Non-pigmented ciliary epithelial cell (primary cell): Measurements from ENCODE around the gene CFAP73.
"Not testable (repeated sequence)": the region's sequence is repeated elsewhere in the genome, so short reads cannot be mapped to it uniquely, and the experiment has no call there.

Source experiments
- DNase-seq: peaks from one replicate; pipeline ENCODE4 v3.0.0-alpha.2; 2010; ENCODE audit warnings: low read depth

The CFAP73 gene

DNA sequence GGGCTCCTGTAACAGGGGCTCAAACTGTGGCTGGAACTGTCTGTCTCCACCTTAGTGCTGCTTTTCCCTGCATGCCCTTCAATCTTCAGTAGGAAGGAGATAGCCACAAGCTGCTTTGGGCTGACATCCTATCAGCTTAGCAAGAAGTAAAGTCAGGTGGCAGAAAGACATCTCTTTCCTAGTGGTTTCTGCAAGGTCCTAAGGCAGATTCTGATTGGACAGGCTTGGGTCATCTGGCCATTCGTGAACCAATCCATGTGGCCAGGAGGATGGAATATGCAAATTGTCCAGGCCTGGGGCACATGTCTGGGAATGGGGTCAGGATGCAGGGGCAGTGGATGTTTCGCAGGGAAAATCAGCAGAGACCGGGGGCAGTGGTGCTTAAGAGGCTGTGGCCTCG, 41.2 kb downstream of the CFAP73 start:
- DNase-seq, result no peak

DNA sequence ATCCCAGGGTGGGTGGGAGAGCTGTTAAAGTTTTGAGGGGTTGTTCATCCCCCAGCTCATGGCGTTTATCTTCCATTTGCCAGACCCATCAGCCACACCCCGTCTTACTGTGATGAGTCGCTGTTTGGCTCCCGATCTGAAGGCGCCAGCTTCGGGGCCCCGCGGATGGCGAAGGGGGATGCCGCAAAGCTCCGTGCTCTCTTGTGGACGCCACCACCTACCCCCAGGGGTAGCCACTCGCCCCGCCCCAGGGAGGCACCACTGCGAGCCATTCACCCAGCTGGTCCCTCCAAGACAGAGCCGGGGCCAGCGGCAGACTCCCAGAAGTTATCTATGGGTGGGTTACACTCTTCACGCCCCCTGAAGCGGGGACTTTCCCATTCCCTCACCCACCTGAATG, 41.7 kb downstream of the CFAP73 start:
- DNase-seq, result no peak

DNA sequence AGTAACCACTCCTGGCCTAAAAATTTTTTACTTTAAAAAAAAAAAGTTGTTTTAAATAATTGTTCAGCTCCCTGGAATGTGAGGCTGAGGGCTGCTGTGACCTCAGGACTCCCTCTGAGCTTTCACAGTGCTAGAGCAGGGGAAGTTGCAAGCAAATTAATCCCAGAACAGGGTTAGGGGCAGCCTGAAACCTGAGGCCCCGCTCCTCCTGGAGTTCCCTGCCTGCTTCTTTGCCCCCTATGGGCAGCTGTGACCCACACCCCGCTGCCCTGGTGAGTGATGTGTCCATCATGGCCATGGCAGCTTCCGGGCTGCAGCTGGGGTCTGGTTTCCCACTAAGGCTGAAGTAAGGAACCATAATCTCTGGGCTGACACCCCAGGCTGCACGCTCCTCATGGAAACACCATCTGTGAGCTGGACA, 45.5 kb downstream of the CFAP73 start:
- DNase-seq, result no peak

DNA sequence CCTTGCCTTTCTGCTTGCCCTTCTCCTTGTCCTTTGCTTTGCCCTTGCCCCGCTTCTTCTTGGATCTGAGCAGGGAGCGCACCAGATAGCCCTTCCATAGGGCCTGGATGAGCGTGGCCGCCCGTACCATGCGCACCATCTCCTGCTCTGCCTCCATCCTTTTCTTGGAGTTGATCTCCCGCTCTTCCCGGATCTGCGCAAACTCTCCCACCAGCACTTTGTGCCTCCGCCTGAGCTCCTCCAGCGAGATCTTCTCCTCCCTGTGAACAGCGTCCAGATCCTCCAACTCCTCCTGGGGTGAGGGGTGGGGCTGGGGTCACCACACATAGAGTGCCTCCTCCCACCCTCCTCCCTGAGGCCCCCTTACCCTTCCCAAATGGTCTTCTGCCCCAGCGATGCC, 46.1 kb downstream of the CFAP73 start:
- DNase-seq, result no peak

DNA sequence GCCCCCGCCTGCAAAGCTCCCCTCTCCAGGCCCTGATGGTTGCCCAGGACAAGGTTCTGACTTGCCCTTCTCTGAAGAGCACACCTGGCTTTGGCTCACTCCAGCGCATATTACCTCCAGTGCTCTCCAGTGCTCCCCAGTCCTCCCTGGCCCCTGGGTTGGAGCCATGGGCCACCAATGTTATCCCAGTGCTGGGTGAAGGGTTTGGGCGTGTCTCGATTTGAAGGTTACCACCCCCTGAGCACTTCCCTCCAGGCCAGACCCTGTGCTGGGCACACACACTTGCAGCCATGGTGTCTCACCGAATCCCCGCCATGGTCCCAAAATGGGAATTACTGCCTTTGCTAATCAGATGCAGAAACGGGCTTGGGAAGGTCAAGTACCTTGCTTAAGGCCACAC, 47.1 kb downstream of the CFAP73 start:
- DNase-seq, result no peak

DNA sequence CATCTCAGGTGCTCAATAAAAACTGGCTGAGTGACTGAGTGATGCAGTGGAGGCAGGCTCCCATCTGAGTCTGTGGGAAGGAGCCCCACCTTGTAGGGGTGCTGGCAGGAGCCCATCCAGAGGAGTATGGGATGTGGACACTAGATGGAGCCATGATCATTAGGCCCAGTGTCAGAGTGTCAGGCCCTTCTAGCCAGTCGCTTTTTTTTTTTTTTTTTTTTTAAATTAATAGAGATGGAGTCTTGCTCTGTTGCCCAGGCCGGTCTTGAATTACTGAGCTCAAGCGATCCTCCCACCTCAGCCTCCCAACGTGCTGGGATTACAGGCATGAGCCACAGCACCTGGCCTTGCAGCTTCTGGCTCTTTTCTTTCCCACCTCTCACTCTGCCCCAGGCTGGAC, 47.5 kb downstream of the CFAP73 start:
- no peak for DNase-seq

DNA sequence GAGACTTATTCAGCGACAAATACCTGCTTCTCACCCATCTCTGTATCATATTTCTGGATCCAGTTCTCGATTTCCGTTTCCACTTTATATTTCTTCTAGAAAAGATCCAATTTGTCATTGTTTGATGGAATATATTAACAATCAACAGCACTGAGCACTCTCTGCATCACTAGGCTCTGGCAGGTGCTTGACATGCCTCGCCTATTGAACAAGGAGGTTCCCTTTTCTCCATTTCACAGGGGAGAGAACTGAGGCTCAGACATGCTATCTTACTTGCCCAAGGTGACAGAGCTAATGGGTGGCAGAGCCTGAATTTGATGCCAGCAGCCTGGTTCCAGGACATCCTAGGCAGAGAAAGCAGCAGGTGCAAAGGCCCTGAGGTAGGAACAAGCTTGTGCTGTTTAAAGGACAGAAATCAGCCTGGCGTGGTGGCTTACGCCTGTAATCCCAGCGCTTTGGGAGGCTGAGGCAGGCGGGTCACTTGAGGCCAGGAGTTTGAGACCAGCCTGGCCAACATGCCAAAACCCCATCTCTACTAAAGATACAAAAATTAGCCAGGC, 48.1 kb downstream of the CFAP73 start:
- DNase-seq, result no peak

DNA sequence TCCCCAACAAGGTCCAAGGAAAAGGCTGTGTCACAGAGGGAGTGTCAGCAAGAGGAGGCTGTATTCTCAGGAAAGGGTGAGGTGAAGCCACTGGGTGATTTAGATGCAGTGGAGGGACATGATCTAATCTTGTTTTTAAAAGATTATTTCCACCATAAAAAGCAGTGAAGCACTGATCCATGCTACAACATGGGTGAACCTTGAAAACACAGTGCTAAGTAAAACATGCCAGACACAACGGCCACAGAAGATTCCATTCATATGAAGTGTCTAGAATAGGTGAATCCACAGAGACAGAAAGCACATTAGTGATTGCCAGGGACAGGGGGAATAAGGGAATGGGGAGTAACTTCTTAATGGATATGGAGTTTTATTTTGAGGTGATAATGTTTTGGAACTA, 48.8 kb downstream of the CFAP73 start:
- DNase-seq, result no peak

DNA sequence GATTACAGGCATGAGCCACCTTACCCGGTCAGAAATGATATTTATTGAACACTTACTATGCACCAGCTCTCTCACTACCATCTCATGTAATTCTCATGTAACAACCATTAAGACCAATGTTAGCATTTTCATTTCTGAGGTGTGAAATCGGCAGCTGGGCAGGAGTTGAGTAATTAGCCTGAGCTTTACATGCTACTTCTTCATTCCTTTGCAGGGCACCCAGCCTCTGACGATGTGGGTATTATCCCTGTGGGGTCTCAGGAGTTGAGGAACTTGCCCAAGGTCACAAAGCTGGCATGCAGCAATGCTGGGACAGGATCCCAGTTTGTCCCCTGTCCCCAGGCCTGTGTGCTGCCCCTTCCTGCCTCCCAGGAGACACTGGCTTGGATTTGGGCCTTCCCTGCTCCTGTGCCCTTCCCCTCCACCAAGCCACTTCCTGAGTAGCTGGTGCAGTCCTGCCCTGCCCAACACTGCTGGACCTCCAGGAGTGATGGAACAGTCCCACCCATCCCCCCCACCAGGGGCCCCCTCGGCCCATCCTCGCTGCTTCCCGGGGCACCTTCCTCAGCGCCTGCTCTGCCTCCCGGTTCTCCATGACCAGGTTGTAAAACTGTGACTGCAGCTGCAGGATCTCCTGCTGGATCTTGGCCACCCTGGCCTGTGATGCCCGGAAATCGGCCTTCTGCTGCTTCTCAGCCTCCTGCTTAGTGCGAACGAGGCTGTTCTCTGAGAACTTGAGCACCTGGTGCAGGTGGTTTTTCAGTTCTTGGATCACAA, 50.7 kb downstream of the CFAP73 start:
- no peak for DNase-seq

DNA sequence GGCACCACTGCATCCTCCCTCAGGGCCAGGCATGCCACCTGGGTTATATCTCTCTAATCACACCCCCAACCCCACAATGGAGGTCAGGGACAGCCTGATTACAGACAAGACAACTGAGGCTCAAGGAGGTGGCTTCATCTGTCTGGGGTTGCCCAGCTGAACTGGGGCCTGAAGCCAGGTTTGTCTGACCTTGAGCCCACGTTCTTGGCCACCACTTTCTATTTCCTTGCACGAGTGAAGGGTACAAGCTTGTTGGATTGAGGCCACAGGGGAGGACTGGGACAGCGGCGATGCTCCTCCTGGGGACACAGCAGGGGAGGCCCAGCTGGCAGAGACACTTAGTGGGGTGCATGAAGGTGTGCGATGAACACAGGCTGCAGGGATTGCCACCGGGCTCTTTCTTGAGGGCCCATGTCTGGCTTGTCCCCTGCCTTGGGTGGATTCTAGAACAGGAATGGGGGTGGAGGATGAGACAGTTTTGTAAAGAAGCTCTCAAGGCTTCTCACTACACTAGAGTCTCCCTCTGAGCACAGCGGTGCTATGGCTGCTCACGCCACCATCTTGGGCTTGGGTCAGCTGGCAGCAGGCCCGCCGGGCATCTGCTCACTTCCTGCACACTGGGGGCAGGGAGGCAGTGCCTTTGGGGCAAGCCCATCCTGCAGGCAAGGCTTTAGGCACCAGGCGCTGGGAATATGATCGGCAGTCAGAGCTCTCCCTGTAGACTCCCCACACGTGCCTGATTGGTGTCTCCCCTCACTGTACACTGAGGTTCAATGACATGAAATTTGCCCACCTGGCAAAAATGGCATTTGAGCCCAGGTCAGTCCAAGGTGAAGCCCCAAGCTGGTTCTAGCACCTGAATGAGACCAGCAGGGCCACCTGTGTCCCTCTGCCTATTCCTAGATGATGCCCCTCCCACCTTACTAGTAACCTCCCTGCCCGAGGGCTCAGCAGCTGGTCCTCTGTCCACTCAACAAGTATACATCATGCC, 52.0 kb downstream of the CFAP73 start:
- no peak for DNase-seq

DNA sequence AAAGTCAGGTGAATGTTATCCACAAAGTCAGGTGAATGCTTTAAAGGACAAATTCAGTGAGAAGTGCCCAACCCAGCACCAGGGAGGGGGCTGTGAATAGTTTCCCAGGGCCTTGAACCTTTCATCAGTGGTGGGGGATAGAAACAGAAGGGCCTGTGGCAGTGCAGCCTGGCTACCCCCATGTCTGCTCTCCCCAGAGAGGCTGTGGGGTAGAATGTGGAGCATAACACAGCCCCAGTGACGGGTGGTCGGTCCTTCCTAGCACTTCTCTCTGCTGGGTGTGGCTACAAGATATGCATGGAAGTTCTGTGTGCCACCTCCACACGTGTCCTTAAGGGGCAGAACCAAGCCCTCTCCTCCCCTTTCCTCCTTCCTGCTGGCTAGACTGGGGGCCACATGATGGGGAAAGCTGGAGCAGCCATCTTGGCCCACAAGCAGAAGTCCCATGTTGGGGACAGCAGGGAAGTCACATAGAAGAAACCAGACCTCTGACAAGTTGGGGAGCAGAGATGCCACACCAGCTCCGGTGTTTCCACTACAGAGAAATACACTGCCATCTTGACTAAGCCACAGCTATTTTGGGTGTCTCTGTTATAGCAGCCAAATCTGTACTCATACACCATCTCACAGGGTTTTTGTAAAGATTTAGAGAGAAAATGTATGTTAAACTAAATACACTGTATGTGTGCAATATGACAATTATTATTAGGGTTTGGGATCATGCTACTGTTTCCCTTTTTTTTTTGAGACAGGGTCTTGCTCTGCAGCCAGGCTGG, 53.0 kb downstream of the CFAP73 start:
- no peak for DNase-seq

DNA sequence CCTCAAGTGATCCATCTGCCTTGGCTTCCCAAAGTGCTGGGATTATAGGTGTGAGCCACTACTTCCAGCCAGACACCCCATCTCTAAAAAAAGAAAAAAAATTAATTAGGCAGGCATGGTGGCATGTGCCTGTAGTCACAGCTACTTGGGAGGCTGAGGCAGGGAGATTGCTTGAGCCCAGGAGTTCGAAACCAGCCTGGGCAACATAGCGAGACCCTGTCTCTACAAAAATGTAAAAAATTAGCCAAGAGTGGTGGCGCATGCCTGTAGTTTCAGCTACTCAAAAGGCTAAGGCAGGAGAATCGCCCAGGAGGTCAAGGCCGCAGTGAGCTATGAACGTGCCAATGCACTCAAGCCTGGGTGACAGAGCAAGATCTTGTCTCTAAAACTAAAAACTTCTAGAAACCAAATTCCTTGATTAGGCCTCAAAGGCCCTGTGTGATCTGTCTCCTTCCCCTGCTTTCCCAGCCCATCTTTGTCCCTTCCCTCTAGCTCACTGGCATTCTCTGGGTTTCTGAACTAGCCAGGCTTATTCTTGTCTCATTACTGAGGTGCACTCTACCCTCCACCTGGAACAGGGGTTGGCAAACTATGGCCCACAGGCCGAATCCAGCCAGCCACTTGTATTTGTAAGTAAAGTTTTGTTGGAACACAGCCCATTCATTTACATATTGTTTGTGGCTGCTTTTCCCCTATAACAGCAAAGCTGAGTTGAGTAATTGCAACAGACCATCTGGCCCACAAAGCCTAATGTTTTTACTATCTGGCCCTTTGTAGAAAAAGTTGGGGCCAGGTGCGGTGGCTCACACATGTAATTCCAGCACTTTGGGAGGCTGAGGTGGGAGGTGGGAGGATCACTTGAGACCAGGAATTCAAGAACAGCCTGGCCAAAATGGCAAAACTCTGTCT, 54.6 kb downstream of the CFAP73 start:
- no peak for DNase-seq

DNA sequence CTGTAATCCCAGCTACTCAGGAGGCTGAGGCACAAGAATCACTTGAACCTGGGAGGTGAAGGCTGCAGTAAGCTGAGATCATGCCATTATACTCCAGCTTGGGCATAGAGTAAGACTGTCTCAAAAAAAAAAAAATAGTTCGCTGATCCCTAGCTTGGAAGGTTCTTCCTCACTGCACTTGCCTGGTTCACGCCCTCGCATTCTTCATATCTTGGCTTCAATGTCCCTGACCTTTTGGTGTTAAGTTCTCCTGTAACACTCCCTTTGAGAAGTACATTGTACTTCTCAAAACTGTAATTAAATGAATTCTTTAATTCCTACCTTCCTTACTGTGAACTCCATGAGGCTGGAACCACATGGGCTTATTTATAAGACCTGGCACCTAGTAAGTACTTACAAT, 55.3 kb downstream of the CFAP73 start:
- DNase-seq, result no peak

DNA sequence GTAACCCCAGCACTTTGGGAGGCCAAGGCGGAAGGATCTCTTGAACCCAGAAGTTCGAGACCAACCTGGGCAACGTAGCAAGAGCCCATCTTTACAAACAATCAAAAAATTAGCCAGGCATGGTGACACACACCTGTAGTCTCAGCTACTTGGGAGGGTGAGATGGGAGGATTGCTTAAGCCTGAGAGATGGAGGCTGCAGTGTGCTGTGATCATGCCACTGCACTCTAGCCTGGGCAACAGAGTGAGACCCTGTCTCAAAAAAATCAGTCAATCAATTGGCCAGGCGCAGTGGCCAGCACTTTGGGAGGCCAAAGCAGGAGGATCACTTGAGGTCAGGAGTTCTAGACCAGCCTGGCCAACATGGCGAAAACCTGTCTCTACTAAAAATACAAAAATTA, 57.3 kb downstream of the CFAP73 start:
- not testable (repeated sequence) for DNase-seq

DNA sequence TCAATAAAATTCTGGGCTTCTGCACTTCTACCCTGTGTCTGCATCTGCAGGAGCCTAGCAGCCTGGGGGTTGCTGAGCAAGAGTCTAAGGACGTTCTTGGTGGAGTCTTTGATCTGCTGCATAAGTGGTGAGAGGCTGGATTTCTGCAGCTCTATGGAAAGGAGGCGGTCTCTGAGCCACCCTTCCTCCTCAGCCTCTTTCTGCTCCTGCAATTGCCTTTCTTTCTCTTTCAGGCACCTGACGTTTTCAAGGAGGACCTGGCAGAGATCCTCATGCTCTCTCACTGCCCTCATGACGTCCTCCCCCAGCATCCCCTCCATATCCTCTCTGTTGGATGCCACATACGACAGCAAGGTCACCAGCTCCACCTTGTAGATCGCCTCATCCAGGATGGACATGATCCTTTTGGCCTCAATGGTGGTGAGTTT, 58.1 kb downstream of the CFAP73 start:
- no peak for DNase-seq

DNA sequence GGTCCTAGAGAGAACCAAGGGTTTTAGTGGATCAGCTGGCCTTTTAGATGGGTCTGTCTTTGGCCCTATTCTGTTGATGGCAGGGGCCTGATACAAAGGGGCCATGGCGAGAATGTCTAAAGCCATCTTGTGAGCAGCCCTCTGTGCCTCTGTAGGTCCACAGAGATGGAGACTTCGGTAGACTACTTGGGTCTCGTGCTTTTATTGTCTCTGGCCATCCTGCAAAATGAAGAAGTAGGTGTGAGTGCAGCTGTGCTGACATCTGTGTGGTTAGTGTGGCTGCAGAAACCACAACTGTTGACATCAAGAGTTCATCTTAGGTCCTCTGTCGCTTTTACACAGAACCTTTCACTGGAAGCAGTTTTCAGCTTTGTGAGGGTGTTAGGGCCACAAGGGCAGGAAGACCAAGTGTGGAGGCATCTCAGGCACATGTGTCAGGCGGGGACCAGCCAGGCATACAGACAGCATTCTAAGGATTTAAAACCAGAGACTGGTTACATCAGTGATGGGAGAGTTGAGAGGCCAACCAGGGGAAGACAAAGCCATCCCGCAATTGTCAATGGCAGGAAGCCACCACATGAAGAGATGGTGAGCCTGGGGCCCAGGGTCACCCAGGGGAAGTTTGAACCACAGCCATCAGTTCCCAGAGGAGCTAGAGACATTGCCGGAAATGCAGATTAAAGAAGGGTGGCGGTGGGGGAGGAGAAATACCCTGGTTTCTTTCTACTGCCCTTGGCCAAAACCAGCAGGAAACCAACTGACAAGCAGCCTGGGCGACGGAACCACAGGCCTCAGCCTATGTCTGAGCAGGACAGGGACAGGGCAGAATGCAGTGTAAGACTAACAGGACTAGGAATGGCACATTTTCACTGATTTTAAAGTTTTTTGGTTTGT, 58.8 kb downstream of the CFAP73 start:
- no peak for DNase-seq
